HG03354 (cell line): ENCODE results near the gene FAM149A.

Source experiments
- ATAC-seq: cut with Tn5 transposase; IDR thresholded peaks from one replicate; pipeline ENCODE4 v1.9.1; 2021; ENCODE audit warnings: mild to moderate bottlenecking; ENCODE audit not compliant: unreplicated experiment, poor library complexity, severe bottlenecking

The FAM149A gene

GRCh38 chr4:186193851-186194250 lies 89.3 kb downstream of the FAM149A start:
- no peak for ATAC-seq

- no peak for ATAC-seq
These were observed 91.6 kb downstream of the FAM149A start for GRCh38 chr4:186196063-186196462.

- no peak for ATAC-seq
These were observed 96.0 kb downstream of the FAM149A start for GRCh38 chr4:186200516-186200915.

DNA sequence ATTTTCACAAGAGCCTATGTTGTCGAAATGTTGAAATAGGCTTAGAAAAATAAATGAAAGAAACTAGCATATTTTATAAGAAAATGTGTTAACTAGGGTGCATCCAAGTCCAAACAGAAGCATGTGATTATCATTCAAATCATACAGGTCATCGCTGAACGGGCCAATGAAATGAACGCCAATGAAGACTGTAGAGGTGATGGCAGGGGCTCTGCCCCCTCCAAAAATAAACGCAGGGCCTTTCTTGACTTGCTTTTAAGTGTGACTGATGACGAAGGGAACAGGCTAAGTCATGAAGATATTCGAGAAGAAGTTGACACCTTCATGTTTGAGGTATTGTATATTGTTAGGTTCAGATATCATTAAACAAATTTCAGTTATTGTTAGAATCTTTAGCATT lies 96.5 kb downstream of the FAM149A start:
- no peak for ATAC-seq

GRCh38 chr4:186201535-186202230 lies 97.2 kb downstream of the FAM149A start:
- ATAC-seq, result peak; percentile 96

DNA sequence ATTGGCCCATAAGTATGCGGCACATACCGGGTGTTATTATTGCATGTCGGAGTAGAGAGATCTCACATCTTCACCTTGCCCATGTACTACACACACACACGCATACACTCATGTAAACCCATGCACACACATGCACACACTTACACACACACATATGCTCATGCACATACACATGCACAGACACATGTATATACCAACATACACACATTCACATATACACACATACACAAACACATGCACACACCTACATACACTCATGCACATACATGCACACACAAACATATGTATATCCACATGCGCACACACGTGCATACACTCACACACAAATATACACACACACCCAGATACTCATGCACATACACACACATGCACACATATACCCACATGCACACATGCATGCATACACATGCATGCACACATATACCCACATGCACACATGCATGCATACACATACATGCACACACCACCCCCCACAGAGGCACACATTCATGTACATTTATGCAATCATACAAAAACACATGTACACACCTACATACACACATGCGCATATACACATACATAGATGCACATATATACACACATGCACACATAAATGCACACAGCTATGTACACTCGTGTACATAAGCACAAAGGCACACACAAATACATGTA lies 98.1 kb downstream of the FAM149A start:
- no peak for ATAC-seq

- no peak for ATAC-seq
These were observed 98.9 kb downstream of the FAM149A start for GRCh38 chr4:186203406-186203805.

DNA sequence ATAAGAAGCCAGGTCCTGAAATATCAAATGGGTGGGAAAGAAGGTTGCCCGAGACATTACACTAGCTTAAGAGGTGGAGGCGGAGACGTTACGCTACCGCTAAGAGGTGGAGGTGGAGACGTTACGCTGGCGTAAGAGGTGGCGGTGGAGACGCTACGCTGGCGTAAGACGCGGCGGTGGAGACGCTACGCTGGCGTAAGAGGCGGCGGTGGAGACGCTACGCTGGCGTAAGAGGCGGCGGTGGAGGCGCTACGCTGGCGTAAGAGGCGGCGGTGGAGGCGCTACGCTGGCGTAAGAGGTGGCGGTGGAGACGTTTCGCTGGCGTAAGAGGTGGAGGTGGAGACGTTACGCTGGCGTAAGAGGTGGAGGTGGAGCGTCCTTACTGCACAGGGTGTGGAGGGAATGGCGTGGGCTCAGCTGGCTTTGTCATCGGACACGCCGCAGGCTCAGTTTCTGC lies 99.6 kb downstream of the FAM149A start:
- ATAC-seq, result peak; percentile 60

GRCh38 chr4:186204686-186205085 lies 100.2 kb downstream of the FAM149A start:
- no peak for ATAC-seq

DNA sequence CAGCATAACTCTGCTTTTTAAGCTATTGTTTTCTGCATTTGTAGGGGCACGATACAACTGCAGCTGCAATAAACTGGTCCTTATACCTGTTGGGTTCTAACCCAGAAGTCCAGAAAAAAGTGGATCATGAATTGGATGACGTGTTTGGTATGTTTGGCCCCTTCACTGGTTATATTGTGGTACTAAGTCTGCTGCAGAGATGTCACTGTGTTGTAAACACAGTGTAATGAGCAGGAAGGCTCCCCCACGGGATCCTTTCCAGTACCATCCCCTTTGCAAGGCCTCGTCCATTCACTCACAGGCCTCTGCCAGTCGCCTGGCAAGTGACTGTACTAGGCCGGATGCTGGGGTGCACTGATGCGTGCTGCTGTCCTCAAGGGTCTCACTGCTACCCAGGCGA lies 100.7 kb downstream of the FAM149A start:
- no peak for ATAC-seq

- ATAC-seq, result no peak
These were observed 112.0 kb downstream of the FAM149A start for GRCh38 chr4:186216465-186217024.

DNA sequence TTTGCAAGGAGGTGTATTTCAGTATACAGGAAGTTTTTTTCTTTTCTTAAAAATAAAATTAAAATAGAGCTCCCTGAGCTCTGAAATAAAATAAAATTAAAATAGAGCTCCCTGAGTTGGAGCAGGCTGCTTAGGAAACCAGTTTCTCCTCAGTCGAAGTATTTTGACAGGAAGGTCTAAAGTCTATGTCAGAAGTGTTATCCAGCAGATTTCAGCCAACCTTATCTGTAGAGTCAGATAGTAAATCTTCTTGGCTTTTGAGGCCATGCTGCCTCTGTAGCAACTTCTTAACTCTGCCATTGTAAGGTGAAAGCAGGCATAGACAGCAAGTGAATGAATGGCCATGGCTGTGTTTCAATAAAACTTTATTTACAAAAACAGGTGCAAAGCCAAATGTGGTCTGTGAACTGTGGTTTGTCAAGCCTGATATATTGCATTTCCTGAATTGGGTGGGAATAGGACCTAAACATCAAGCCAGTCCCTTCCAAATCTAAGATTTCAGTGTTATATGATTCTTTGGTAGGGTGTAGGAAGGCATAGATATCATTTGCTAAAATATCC lies 113.3 kb downstream of the FAM149A start:
- ATAC-seq, result no peak

GRCh38 chr4:186221624-186222023 lies 117.1 kb downstream of the FAM149A start:
- no peak for ATAC-seq
